Right cardiac atrium (tissue), 5 donors: ENCODE data around the gene CC2D2A. TPM values are rescaled to one million over a fixed set of nuclear protein-coding genes. Genes with fewer than 3 reads are reported as not detected.

Source experiments
- ATAC-seq, 2 donors: fragments of 200-7000 bp; cut with Tn5 transposase; one replicate each; pipeline versions ENCODE4 v1.8.0 to v1.9.1; 2020; ENCODE audit warnings: moderate library complexity in 2 of 2, mild to moderate bottlenecking in 1 of 2
- DNase-seq, 3 donors: peaks; one replicate each; pipeline ENCODE4 v3.0.0-alpha.2; 2020
- H3K27ac ChIP-seq: one replicate; pipeline ENCODE4 v1.5.1; 2013; ENCODE audit warnings: mild to moderate bottlenecking, low read length, control low read depth, moderate library complexity
- H3K27me3 ChIP-seq: one replicate; pipeline ENCODE4 v1.6.1; 2013; ENCODE audit not compliant: control insufficient read depth, insufficient read depth
- H3K4me1 ChIP-seq: one replicate; pipeline ENCODE4 v1.6.1; 2013; ENCODE audit warnings: low read length; ENCODE audit not compliant: control insufficient read depth, insufficient read depth
- H3K4me3 ChIP-seq: one replicate; pipeline ENCODE4 v1.5.1; 2013; ENCODE audit warnings: low read length, control low read depth
- H3K9me3 ChIP-seq: one replicate; pipeline ENCODE4 v1.6.1; 2013; ENCODE audit warnings: low read length; ENCODE audit not compliant: control insufficient read depth
- WGBS: extraction: QIAGEN DNeasy Blood & Tissue Kit; methylation state at CpG from one replicate; pipeline ENCODE4 v1.1.7; 2013; 5-methylcytosine and 5-hydroxymethylcytosine counted together
- intact Hi-C, 4 donors: fragments of 100-400 bp; cut with DNase I; formaldehyde crosslinking; loops; one replicate each; pipeline versions ENCODE4 v1.11.0 to v1.14.0; 2022 to 2023
- polyA plus RNA-seq: library from polyadenylated mRNA; stranded (reverse); fragments of 200-250 nt; gene quantifications from one replicate; pipeline ENCODE4 v1.2.3, GENCODE V29; 2013
- total RNA-seq, 4 donors: library from RNA; stranded (reverse); fragmentation: NEBNext Ultra II Directional; extraction: Animal tissue kit (Norgen Biotek cat#: 25700); gene quantifications; one replicate each; pipeline ENCODE4 v1.2.1, GENCODE V29; 2021
- donor health status: healthy with polysubstance abuse.
- donor health status: DM: no; HTN: yes; CAD: no.
- donor health status: DM: no; HTN: no; CAD: no.
- donor health status: DM: no; HTN: yes; CAD: no; lungs with severe emphysema.
- donor health status: DM: yes; HTN: yes; CAD: no.

The CC2D2A gene
- total and polyA plus RNA-seq, 5 donors = 8.2 to 13.6 (median 13.1) TPM

DNA sequence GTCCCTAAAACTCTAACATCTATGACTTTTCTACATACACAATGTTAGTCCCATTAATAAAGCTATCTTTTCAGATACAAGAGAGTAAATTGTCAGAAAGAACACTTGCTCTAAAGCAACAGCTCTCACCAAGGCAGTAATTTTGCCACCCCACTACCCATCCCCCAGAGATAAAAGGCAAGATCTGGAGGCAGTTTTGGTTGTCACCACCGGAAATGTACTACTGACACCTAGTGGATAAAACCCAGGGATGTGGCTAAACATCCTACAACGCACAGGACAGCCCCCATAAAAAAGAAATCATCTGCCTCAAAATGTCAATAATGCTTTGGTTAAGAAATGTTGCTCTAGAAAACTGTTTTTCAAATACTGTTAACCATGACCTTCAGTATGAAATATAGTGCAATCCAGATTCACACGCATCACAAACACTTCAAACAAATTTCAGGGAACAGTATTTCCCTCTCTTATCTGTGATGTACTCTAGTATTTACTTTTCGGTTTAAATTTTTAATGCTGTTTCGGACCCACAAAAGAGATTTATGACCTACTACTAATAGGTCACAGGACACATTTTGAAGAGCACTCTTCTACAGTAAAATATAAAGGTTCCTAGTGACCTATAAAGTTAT, 180.3 kb downstream of the CC2D2A start:
- Histone ChIP-seq H3K27ac (no peak overlapping the region), H3K9me3 (no peaks in the 10 kb centered on the region), H3K4me1 (peaks cover 1% of the 10 kb centered on the region), H3K4me3 (no peak overlapping the region), H3K27me3 (no peaks in the 10 kb centered on the region)
- DNase-seq (no peak), ATAC-seq (peak; percentile 56 to 68)
- intact Hi-C loops = loop anchor here in 2 of 4 donors (10.0 kb wide), 2 partner anchors 165 to 175 kb away; no protein-coding TSS in a partner anchor
- WGBS = 28% methylated on average over 5 of the region's 5 CpGs

Other genes starting within 250 kb of the CC2D2A start
- 1 to 10 TPM; 1.6 to 4.0 (median 2.2) TPM for gene C1QTNF7, start 41.8 kb upstream of the CC2D2A start, total RNA-seq
- 1.7 TPM for gene C1QTNF7, start 41.8 kb upstream of the CC2D2A start, polyA plus RNA-seq
- 10 to 100 TPM; 80.8 to 90.1 (median 88.3) TPM for gene FBXL5, start 185.5 kb downstream of the CC2D2A start, total RNA-seq
- 52.8 TPM for gene FBXL5, start 185.5 kb downstream of the CC2D2A start, polyA plus RNA-seq
- 10 to 100 TPM; 32.6 to 40.9 (median 35.0) TPM for gene FAM200B, start 211.9 kb downstream of the CC2D2A start, total RNA-seq
- 60.3 TPM for gene FAM200B, start 211.9 kb downstream of the CC2D2A start, polyA plus RNA-seq
- 10 to 100 TPM in 1 of 4 donors, 1 to 10 TPM in 3; 6.3 to 10.9 (median 8.2) TPM for gene BST1, start 233.2 kb downstream of the CC2D2A start, total RNA-seq
- 9.8 TPM for gene BST1, start 233.2 kb downstream of the CC2D2A start, polyA plus RNA-seq